NCI-H2107 treated with DMSO at 0.1 percent for 48 hours (cell line): ENCODE data around the gene MRPL55.

Experiments used
- DNase-seq: peaks from one replicate; lab custom pipeline; 2025; ENCODE audit not compliant: unreplicated experiment; lab: John Stamatoyannopoulos, UW

The MRPL55 gene

DNA sequence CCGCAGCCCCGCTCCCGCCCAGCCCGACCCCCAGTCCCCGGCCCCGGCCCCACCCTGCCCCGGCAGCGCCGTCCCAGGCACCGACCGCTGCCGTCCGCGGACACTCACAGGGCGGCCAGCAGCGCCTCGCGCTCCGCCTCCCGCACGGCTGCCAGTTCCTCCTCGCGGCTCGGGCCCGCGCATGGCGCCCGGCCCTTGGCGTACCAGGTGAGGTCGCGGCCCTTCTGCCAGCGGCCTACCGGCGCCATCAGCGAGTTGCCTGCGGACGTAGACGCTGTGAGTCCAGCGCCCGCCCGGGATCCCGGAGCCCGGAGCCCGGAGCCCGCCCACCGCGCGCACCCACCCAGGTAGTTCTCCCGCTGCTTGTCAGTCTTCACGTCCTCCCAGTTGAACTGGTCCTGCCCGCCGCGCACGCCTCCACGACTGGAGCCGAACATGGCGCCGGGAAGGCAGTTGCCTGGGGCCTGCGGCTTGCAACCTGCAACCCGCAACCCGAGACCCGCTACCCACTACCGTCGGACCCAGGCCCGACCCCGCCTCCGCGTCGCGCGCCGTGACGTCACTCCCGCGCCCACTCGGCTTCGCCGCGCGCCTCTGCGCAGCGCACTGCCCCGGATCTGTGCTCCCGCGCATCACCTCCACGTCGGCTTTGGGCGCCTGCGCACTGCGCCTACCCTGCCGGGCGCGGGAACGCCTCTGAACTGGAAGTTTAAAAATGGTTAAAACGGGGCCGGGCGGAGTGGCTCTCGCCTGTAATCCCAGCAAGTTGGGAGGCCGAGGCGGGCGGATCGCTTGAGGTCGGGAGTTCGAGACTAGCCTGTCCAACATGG lies 6.1 kb downstream of the MRPL55 start, which contains the start of gene C1orf35:
Gene C1orf35 (minus strand): TSS at position 535 of the 830 bp plus-strand sequence. CDS start 98 bp downstream, at position 437.
- DNase-seq: peak; percentile 82

- peak; percentile 14 for DNase-seq
Measured at GRCh38 chr1:228101994-228102790, 6.9 kb downstream of the MRPL55 start.

- no peak for DNase-seq
Measured at GRCh38 chr1:228101614-228101993, 7.5 kb downstream of the MRPL55 start.

DNA sequence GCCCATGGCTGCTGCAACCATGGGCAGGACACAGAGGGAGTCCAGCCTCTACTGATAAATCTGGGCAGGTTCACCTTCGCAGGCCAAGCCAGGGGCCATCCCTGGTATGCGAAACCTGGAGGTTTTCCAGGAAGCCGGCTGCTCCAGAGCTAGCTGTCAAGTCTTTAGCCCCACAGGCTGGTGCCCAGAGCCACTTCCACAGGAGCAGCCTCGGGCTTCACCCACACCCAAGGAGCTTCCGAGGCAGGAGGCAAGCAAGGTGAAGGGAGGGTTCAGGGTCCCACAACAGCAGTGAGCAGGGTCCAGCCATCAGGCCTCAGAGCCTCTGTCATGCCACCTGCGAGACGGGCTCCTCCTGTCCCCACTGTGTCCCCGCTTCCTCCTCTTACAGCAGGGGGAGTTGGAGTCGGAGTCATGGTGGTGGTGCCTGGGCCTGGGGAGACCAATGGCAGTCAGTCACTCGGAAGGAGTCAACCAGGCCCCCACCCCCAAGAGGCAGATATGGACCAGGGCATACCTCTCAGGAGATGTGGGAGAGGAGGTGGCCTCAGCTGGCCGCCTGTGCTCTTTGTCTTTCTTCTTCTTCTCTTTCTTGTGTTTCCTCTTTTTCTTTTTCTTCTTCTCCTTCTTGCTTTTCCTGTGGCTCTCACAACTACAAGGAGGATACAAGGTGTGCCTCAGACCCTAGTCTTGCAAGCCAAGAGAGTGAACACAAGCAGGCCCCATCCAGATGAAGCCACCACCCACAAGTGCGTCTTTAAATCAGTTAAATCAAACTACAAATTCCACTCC lies 8.1 kb downstream of the MRPL55 start:
- DNase-seq: no peak

- no peak for DNase-seq
Measured at GRCh38 chr1:228099331-228099732, 9.8 kb downstream of the MRPL55 start.

- no peak for DNase-seq
Measured at GRCh38 chr1:228098323-228098931, 10.7 kb downstream of the MRPL55 start.

- no peak for DNase-seq
Measured at GRCh38 chr1:228097333-228098081, 11.6 kb downstream of the MRPL55 start.

- no peak for DNase-seq
Measured at GRCh38 chr1:228096416-228097332, 12.4 kb downstream of the MRPL55 start.

GRCh38 chr1:228095938-228096337 lies 13.2 kb downstream of the MRPL55 start:
- no peak for DNase-seq

- no peak for DNase-seq
Measured at GRCh38 chr1:228095161-228095560, 13.9 kb downstream of the MRPL55 start.

DNA sequence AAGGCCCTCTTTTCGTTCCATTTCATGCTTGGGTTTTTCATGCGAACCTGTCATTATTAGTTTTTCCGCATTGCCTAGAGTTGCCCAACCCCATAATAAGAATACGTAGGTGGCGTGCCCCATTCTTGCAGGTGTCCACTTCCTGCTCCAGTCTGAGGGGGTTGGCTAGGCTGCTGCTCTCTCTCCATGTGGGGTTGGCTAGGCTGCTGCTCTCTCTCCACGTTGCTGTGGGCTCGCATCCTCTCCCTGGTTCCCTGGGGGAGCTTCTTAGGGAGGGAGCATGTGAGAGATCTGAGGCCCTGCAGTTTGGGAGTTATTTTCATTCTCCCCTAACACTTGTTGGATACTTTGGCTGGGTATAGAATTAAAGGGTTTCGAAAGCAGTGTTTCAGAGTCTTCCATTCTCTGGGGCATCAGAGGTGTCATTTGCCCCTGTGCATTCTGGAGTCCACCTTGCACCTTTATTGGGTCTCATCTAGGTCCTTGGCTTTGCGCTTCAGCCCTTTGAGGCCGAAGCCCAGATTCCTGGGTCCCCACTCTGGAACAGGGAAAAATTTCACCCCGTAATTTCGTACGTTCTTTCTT lies 14.6 kb downstream of the MRPL55 start:
- DNase-seq: no peak

DNA sequence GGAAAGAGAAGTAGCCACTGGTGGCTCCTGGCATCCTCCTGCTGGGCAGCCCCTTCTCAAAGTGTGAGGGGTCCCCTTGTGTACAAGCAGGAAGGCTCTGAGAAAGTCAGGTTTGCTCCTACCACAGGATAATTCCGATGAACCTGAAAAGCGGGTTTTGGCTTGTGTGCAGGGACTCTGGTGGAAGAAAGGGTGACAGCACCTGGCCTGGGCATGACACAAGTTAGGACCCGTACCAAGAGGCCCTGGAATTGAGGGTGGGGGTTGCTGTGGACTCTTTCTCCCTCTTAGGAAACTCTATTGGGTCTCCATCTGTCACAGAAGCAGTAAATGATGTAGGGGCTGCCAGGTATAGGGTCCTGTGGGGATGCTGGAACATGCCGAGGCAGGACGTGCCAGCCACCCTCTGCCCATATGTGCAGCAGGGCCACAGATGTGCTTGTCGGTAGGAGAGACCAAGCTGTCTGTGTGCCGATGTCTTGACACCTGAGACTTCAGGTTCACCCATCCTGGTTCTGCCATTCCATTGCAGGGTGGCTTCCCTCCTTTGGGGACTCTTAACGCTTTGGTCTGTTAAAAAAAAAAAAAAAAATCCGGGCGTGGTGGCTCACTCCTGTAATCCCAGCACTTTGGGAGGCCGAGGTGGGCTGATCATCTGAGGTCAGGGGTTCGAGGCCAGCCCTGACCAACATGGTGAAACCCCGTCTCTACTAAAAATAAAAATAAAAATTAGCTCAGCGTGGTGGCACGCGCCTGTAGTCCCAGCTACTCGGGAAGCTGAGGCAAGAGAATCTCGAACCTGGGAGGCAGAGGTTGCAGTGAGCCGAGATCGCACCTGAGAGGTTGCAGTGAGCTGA lies 15.8 kb downstream of the MRPL55 start:
- no peak for DNase-seq

- no peak for DNase-seq
Measured at GRCh38 chr1:228092342-228093049, 16.6 kb downstream of the MRPL55 start.

DNA sequence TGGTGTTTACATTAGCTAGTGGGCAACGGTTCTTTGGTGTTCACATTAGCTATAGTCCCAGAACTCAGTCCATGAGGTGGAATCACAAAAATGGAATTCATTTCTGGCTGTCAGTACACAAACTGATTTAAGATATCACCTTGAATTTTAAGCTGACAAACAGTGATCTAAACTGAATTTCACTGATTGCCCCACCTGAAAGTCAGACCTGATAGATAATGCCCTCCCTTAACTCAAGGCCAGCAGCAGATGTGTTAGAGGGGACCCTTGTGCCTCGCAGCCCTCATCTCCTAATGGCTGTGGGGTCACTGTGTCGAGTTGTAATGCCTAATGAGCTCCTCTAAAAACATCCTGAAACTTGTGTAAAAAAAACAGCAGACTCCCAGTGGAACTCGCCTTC lies 18.0 kb downstream of the MRPL55 start:
- DNase-seq: no peak

DNA sequence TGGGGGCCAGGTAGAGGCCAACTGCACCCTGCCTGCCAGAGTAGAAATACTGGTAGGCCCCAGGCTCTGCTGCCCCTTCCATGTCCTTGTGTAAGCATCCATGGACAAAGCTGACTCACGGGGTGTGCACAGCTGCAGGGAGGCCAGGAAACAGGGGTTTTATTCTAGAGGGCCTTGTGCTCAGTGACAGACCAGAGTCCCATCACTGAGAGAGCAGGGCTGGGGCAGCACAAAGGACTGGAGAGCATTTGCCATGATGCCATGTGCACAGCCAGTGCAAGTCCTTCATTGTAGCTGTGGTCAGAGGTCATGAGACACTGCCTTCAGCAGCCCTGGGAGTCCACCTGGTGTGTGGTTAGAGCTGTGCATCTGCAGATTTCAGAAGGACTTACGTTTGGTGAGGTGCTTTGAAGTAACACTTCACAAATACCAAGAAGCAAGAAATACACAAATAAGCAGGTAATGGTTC lies 18.5 kb downstream of the MRPL55 start:
- no peak for DNase-seq

- no peak for DNase-seq
Measured at GRCh38 chr1:228089519-228090380, 19.3 kb downstream of the MRPL55 start.
